ENCODE results near the gene FAM72A. TPM values are rescaled to one million over a fixed set of nuclear protein-coding genes. Genes with fewer than 3 reads are reported as not detected.
A peak's percentile ranks its signal among the peaks of the same experiment; 100 is the strongest.
"Not testable (repeated sequence)": the region's sequence is repeated elsewhere in the genome, so short reads cannot be mapped to it uniquely, and the experiment has no call there.

FAM72A gene
- 15.2 and 17.9 TPM in 2 replicates for polyA plus RNA-seq (2014; cell fraction: cytosol; rRNA removed)
- polyA plus RNA-seq (2014; cell fraction: nucleus; rRNA removed) = 8.6 and 11.9 TPM in 2 replicates

- DNase-seq (ENCODE audit: low spot score) = peak; percentile 100
Measured at GRCh38 chr1:206202789-206203363, at the start of gene FAM72A. TSS of gene FAM72A (minus strand) at chr1:206202839. CDS start at chr1:206202025, 814 bp downstream.

GRCh38 chr1:206250953-206251681, 48.5 kb upstream of the FAM72A start:
- not testable (repeated sequence) for DNase-seq (ENCODE audit: low spot score)

- not testable (repeated sequence) for DNase-seq (ENCODE audit: low spot score)
Measured at GRCh38 chr1:206246129-206246886, 43.7 kb upstream of the FAM72A start.

GRCh38 chr1:206245479-206245878, 42.8 kb upstream of the FAM72A start:
- DNase-seq (ENCODE audit: low spot score) = not testable (repeated sequence)

GRCh38 chr1:206243335-206243734, 40.7 kb upstream of the FAM72A start:
- DNase-seq (ENCODE audit: low spot score) = not testable (repeated sequence)

GRCh38 chr1:206240288-206240687, 37.6 kb upstream of the FAM72A start:
- not testable (repeated sequence) for DNase-seq (ENCODE audit: low spot score)

- DNase-seq (ENCODE audit: low spot score) = not testable (repeated sequence)
Measured at GRCh38 chr1:206235190-206235589, 32.6 kb upstream of the FAM72A start.

GRCh38 chr1:206234189-206234916, 31.7 kb upstream of the FAM72A start:
- DNase-seq (ENCODE audit: low spot score) = not testable (repeated sequence)

- not testable (repeated sequence) for DNase-seq (ENCODE audit: low spot score)
Measured at GRCh38 chr1:206232970-206233645, 30.5 kb upstream of the FAM72A start.

- DNase-seq (ENCODE audit: low spot score) = not testable (repeated sequence)
Measured at GRCh38 chr1:206231989-206232388, 29.4 kb upstream of the FAM72A start.

- DNase-seq (ENCODE audit: low spot score) = not testable (repeated sequence)
Measured at GRCh38 chr1:206229286-206229685, 26.6 kb upstream of the FAM72A start.

- DNase-seq (ENCODE audit: low spot score) = not testable (repeated sequence)
Measured at GRCh38 chr1:206226886-206227285, 24.2 kb upstream of the FAM72A start.

GRCh38 chr1:206225386-206225785, 22.7 kb upstream of the FAM72A start:
- not testable (repeated sequence) for DNase-seq (ENCODE audit: low spot score)

- not testable (repeated sequence) for DNase-seq (ENCODE audit: low spot score)
Measured at GRCh38 chr1:206224190-206224776, 21.6 kb upstream of the FAM72A start.

GRCh38 chr1:206221585-206221984, 18.9 kb upstream of the FAM72A start:
- not testable (repeated sequence) for DNase-seq (ENCODE audit: low spot score)

GRCh38 chr1:206220332-206221000, 17.8 kb upstream of the FAM72A start:
- DNase-seq (ENCODE audit: low spot score) = not testable (repeated sequence)

GRCh38 chr1:206219514-206220331, 17.1 kb upstream of the FAM72A start:
- DNase-seq (ENCODE audit: low spot score) = not testable (repeated sequence)

GRCh38 chr1:206218765-206219164, 16.1 kb upstream of the FAM72A start:
- not testable (repeated sequence) for DNase-seq (ENCODE audit: low spot score)

- DNase-seq (ENCODE audit: low spot score) = not testable (repeated sequence)
Measured at GRCh38 chr1:206218285-206218684, 15.6 kb upstream of the FAM72A start.
